CD14-positive monocyte (primary cell): ENCODE data around the gene KLHDC8A. TPM values are rescaled to one million over a fixed set of nuclear protein-coding genes. Genes with fewer than 3 reads are reported as not detected.

Source experiments
- DNase-seq, 3 donors: peaks; one replicate each; pipeline ENCODE4 v3.0.0-alpha.2; 2011 to 2022
- H2AFZ ChIP-seq: 2 replicates; pipeline ENCODE4 v1.6.0; 2012; ENCODE audit warnings: mild to moderate bottlenecking, low read depth, low read length, inconsistent platforms; ENCODE audit not compliant: insufficient read depth, poor library complexity, severe bottlenecking
- H3K27ac ChIP-seq, 2 donors: 1 replicate in 1 of 2; 2 replicates in 1 of 2; pipeline ENCODE4 v1.5.1; 2012 to 2013; ENCODE audit warnings: low read length in 2 of 2, control low read depth in 1 of 2, inconsistent platforms in 1 of 2, low read depth in 1 of 2, mild to moderate bottlenecking in 1 of 2
- H3K27me3 ChIP-seq, 2 donors: one replicate each; pipeline versions ENCODE4 v1.6.0 to v1.6.1; 2011 to 2013; ENCODE audit warnings: low read length in 2 of 2; ENCODE audit not compliant: control insufficient read depth in 2 of 2, insufficient read depth in 2 of 2
- H3K36me3 ChIP-seq, 2 donors: replicated peaks in 1 of 2; 1 replicate in 1 of 2; 2 replicates in 1 of 2; pipeline versions ENCODE4 v1.5.1 to v1.6.1; 2012 to 2013; ENCODE audit warnings: low read length in 2 of 2, control low read depth in 1 of 2, inconsistent platforms in 1 of 2, mild to moderate bottlenecking in 1 of 2; ENCODE audit not compliant: insufficient read depth in 2 of 2, control insufficient read depth in 1 of 2
- H3K4me1 ChIP-seq, 2 donors: 1 replicate in 1 of 2; 2 replicates in 1 of 2; pipeline versions ENCODE4 v1.5.1 to v1.6.1; 2012 to 2013; ENCODE audit warnings: low read length in 2 of 2, control low read depth in 1 of 2, inconsistent platforms in 1 of 2, mild to moderate bottlenecking in 1 of 2, moderate library complexity in 1 of 2; ENCODE audit not compliant: insufficient read depth in 2 of 2, control insufficient read depth in 1 of 2
- H3K4me2 ChIP-seq: replicated peaks from 2 replicates; pipeline ENCODE3; 2012; ENCODE audit warnings: low read length, moderate library complexity, mild to moderate bottlenecking; ENCODE audit not compliant: poor library complexity, severe bottlenecking; ENCODE audit errors: extremely low read depth
- H3K4me3 ChIP-seq, 3 experiments: fragments of 200-600 bp in 1 of 3; sonication (generic) in 1 of 3; replicated peaks in 1 of 3; 1 replicate in 2 of 3; 2 replicates in 1 of 3; pipeline ENCODE4 v1.5.1; 2011 to 2013; ENCODE audit warnings: low read length in 3 of 3, mild to moderate bottlenecking in 3 of 3, control low read depth in 2 of 3, low read depth in 2 of 3, inconsistent platforms in 1 of 3, moderate library complexity in 1 of 3
- H3K79me2 ChIP-seq: 2 replicates; pipeline ENCODE4 v1.6.0; 2012; ENCODE audit warnings: mild to moderate bottlenecking, control low read depth, inconsistent platforms, low read length, moderate library complexity; ENCODE audit not compliant: insufficient read depth
- H3K9ac ChIP-seq: 2 replicates; pipeline ENCODE4 v1.6.0; 2017; ENCODE audit warnings: low read length, mild to moderate bottlenecking; ENCODE audit not compliant: insufficient read depth, poor library complexity, severe bottlenecking
- H3K9me3 ChIP-seq, 2 donors: replicated peaks in 1 of 2; 1 replicate in 1 of 2; 2 replicates in 1 of 2; pipeline versions ENCODE4 v1.5.1 to v1.6.1; 2012 to 2013; ENCODE audit warnings: low read length in 2 of 2, control low read depth in 1 of 2; ENCODE audit not compliant: control insufficient read depth in 1 of 2, insufficient read depth in 1 of 2
- H4K20me1 ChIP-seq: 2 replicates; pipeline ENCODE4 v1.6.0; 2012; ENCODE audit warnings: mild to moderate bottlenecking, low read length, control low read depth, moderate library complexity; ENCODE audit not compliant: insufficient read depth
- H3K27ac Mint-ChIP-seq, 7 donors: one replicate each; pipeline ENCODE4 v1.8.0; 2020; ENCODE audit warnings: mild to moderate bottlenecking in 7 of 7, mixed read lengths in 7 of 7, moderate library complexity in 6 of 7, inconsistent platforms in 2 of 7
- H3K27me3 Mint-ChIP-seq, 3 donors: one replicate each; pipeline ENCODE4 v1.8.0; 2021 to 2022; ENCODE audit warnings: low read depth in 3 of 3, mild to moderate bottlenecking in 3 of 3, mixed read lengths in 3 of 3, moderate library complexity in 3 of 3, inconsistent platforms in 1 of 3
- H3K36me3 Mint-ChIP-seq, 2 donors: one replicate each; pipeline ENCODE4 v1.8.0; 2020; ENCODE audit warnings: mixed read lengths in 2 of 2, inconsistent platforms in 1 of 2, mild to moderate bottlenecking in 1 of 2
- H3K4me1 Mint-ChIP-seq: one replicate; pipeline ENCODE4 v1.8.0; 2020; ENCODE audit warnings: mild to moderate bottlenecking, mixed read lengths
- H3K4me3 Mint-ChIP-seq, 2 donors: one replicate each; pipeline ENCODE4 v1.8.0; 2020; ENCODE audit warnings: mild to moderate bottlenecking in 2 of 2, mixed read lengths in 2 of 2, moderate library complexity in 1 of 2
- H3K9me3 Mint-ChIP-seq, 7 donors: one replicate each; pipeline ENCODE4 v1.8.0; 2020 to 2022; ENCODE audit warnings: mixed read lengths in 7 of 7, mild to moderate bottlenecking in 6 of 7, moderate library complexity in 6 of 7, inconsistent platforms in 2 of 7
- WGBS: methylation state at CpG from one replicate; pipeline ENCODE4 v1.1.5; 2013; ENCODE audit warnings: missing lambda C conversion rate; ENCODE audit not compliant: insufficient coverage; 5-methylcytosine and 5-hydroxymethylcytosine counted together
- intact Hi-C, 2 donors: fragments of 100-400 bp; cut with micrococcal nuclease; formaldehyde crosslinking; loops; one replicate each; pipeline versions ENCODE4 v1.15.0 to v1.15.1; 2023
- polyA plus RNA-seq, 3 donors: library from polyadenylated mRNA; depleted of rRNA in 1 of 3; unstranded in 2 of 3; stranded (reverse) in 1 of 3; fragments of 300-500 nt in 2 of 3; fragments of >200 nt in 1 of 3; fragmentation: Illumina TruSeq in 2 of 3; gene quantifications; 1 replicate in 2 of 3; 2 replicates in 1 of 3; pipeline ENCODE4 v1.2.3, GENCODE V29; 2012 to 2021
- TF ChIP-seq, protein P1 (sequence below): fragments of 200-600 bp; IDR thresholded peaks from one replicate; pipeline ENCODE4 v1.8.0; 2022; ENCODE audit warnings: antibody characterized with exemption, mild to moderate bottlenecking

Gene KLHDC8A
- polyA plus RNA-seq, 3 donors: not detected

DNA sequence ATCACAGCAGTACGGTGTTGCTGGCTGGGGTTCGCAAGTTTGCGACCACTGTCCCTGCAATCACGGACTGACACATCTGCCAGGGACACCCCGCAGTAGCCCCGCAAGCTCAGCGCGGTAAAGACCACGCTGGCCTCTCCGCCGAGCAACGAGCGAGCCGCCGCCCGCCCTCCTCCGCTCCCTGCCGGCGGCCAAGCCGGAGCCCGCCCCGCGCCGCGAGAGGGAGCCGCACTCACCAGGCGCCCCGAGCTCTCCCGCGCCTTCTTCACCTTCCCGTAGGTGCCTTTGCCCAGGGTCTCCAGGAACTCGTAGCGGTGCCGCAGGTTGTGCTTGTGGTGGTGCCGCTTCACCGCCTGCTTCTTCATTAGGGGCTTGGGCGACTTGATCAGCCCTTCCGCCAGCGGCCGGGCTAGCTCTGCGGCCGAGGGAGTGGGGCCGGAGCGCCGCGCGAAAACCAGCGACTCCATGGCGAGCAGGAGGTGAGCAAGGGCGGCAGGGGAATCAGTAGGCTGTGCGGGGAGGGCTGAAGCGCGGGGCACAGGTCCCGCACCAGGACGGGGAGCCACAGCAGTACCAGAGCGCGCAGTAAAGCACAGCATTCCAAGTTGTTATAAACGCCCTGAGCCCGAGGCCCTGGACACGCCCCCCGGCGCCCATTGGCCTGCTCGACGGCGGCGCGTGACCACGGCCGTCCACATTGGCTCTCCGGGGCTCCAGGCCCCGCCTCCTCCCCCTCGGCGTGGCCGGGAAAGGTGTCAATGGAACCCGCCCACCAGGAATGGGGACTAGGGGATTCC is 35.4 kb downstream of the KLHDC8A start, which contains the start of gene NUAK2:
Gene NUAK2 (minus strand): TSS at position 584 of the 797 bp plus-strand sequence. CDS start 117 bp downstream, at position 467.
- Mint-ChIP-seq H3K27me3 (peaks cover 5 to 10% (median 6%) of the 10 kb centered on the region in 3 donors), H3K36me3 (peaks cover 22 to 23% of the 10 kb centered on the region in 2 donors), H3K4me3 (peak within 1 kb of the TSS; percentile 91 to 98), H3K4me1 (peaks cover 55% of the 10 kb centered on the region), H3K27ac (peak within 1 kb of the TSS; percentile 94 to 99 (median 95)), H3K9me3 (peaks cover 0 to 5% (median 0%) of the 10 kb centered on the region in 7 donors)
- Histone ChIP-seq H2AFZ (peak within 1 kb of the TSS; percentile 69), H3K27me3 (no peaks in the 10 kb centered on the region), H3K79me2 (peaks cover 57% of the 10 kb centered on the region), H3K36me3 (no peaks in the 10 kb centered on the region), H4K20me1 (peaks cover 51% of the 10 kb centered on the region), H3K4me2 (peak within 1 kb of the TSS; percentile 94), H3K9ac (peak within 1 kb of the TSS; percentile 86), H3K4me3 (peak within 1 kb of the TSS; percentile 93 to 96 (median 95)), H3K9me3 (no peaks in the 10 kb centered on the region), H3K4me1 (peaks cover 48 to 59% of the 10 kb centered on the region in 2 donors), H3K27ac (peak within 1 kb of the TSS; percentile 6 to 88)
- TF ChIP-seq, protein P1, sequence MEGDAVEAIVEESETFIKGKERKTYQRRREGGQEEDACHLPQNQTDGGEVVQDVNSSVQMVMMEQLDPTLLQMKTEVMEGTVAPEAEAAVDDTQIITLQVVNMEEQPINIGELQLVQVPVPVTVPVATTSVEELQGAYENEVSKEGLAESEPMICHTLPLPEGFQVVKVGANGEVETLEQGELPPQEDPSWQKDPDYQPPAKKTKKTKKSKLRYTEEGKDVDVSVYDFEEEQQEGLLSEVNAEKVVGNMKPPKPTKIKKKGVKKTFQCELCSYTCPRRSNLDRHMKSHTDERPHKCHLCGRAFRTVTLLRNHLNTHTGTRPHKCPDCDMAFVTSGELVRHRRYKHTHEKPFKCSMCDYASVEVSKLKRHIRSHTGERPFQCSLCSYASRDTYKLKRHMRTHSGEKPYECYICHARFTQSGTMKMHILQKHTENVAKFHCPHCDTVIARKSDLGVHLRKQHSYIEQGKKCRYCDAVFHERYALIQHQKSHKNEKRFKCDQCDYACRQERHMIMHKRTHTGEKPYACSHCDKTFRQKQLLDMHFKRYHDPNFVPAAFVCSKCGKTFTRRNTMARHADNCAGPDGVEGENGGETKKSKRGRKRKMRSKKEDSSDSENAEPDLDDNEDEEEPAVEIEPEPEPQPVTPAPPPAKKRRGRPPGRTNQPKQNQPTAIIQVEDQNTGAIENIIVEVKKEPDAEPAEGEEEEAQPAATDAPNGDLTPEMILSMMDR: peak; percentile 26
- under 1% methylated on average over 74 of the region's 75 CpGs for WGBS
- intact Hi-C loops: loop anchor here (2.0 to 5.0 kb wide), 2 partner anchors 15 to 34 kb away; no protein-coding TSS in a partner anchor
- peak; percentile 77 to 88 (median 82) for DNase-seq

DNA sequence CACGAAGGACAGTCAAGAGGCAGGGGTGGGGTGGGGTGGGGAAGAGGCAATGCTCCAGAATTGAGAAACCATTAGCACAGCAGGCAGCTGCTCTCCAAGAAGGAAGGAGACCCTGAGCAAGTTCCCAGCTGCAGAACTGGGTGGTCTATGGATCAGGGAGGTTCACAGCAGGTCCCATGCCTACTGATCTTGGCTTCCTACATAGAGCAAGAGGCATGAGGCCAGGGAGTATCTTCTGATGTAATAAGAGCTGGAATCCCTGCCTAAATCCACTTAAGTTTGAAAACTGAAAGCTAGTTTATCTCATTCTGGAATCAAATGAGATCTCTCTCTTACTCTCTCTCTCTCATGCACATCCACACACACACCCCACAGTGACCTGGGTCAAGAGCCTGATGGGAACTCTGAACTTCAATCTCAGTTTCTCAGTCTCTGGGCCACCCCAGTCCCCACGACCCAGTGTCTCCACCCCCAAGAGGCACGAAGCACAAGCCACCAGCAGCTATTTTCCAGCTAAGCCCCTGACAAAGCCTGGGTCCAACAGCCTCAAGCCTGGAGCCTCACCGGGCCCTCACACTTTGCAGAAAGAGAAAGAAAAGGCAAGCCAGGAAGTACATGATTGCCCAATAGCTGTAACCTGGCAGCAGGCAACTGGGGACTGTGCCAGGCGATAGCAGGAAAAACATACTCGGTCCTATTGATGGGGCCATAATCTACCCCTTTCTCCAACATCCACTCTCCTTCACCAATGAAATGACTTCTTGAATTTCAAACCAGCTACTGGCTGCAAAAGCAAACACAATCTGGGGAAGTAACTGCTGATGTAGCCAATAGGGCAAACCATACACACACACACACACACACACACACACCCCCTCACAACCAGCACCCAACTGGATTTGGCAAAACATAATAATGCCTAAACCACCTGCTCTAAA is 37.4 kb downstream of the KLHDC8A start:
- no peaks in the 10 kb centered on the region for H3K9me3 ChIP-seq
- H2AFZ ChIP-seq: no peak overlapping the region
- Mint-ChIP-seq H3K4me1 (peaks cover 66% of the 10 kb centered on the region), H3K27me3 (peaks cover 1 to 5% (median 2%) of the 10 kb centered on the region in 3 donors), H3K27ac (peak overlapping the region; percentile 94 to 99 (median 95)), H3K4me3 (peak overlapping the region; percentile 91 to 98), H3K36me3 (peaks cover 28 to 29% of the 10 kb centered on the region in 2 donors), H3K9me3 (peaks cover 0 to 5% (median 0%) of the 10 kb centered on the region in 7 donors)
- H3K27ac ChIP-seq: peak overlapping the region; percentile 63 to 88
- H3K79me2 ChIP-seq: peaks cover 77% of the 10 kb centered on the region
- intact Hi-C loops: loop anchor here (2.0 to 5.0 kb wide), 3 partner anchors 13 to 35 kb away; no protein-coding TSS in a partner anchor
- peak overlapping the region; percentile 93 to 96 (median 95) for H3K4me3 ChIP-seq
- H3K4me2 ChIP-seq: peak overlapping the region; percentile 94
- peaks cover 71% of the 10 kb centered on the region for H4K20me1 ChIP-seq
- DNase-seq: peak; percentile 50 to 69 (median 64)
- WGBS: 0% methylated on average over 5 of the region's 6 CpGs
- peaks cover 68 to 73% of the 10 kb centered on the region in 2 donors for H3K4me1 ChIP-seq
- peak overlapping the region; percentile 86 for H3K9ac ChIP-seq
- TF ChIP-seq, protein P1: no peak
- no peaks in the 10 kb centered on the region for H3K36me3 ChIP-seq
- H3K27me3 ChIP-seq: no peaks in the 10 kb centered on the region
